ENCODE data around the gene RNASE13. TPM values are rescaled to one million over a fixed set of nuclear protein-coding genes. Genes with fewer than 3 reads are reported as not detected.
A peak's percentile ranks its signal among the peaks of the same experiment; 100 is the strongest.

The RNASE13 gene
- total RNA-seq, 1 experiment from 2014 or later: not detected

DNA sequence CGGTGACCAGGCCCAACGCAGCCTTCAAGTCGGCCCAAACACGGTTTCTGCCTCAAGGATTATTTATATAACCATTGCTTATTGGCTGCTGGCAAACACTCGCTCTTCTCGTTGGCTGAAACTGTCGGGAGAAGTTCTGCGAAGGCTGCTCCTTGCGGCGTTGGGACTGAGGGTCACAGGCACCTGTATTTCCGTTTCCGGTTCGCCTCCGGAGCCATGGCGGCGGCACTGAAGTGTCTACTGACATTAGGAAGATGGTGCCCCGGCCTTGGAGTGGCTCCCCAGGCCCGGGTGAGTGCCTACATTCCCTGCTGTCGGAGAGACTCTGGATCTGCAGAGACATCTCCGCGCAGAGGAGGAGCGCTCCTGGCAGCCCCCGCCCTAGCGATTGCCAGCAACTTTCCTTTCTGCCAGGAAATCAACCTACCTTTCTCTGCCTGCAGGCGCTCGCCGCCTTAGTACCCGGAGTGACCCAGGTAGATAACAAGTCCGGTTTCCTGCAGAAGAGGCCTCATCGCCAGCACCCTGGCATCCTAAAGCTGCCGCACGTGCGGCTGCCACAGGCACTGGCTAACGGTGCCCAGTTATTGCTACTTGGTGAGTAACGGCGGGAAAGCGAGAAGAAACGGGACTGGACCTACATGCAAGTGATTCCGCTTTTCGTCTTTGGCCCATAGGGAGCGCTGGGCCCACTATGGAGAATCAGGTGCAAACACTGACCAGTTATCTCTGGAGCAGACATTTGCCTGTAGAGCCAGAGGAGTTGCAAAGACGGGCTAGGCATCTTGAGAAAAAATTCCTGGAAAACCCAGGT lies 44.6 kb downstream of the RNASE13 start, which contains the start of gene METTL17:
Gene METTL17, plus strand, starts transcription at position 194 of the 814 bp plus-strand sequence. Its CDS starts 23 bp downstream, at position 217.
- no peak within 1 kb of the TSS for H3K27ac ChIP-seq (ENCODE audit: insufficient read length, low read depth, low read length)
- no peak within 1 kb of the TSS for H2BK20ac ChIP-seq (ENCODE audit: low read depth, low read length, poor library complexity, severe bottlenecking)
- H2BK12ac ChIP-seq (ENCODE audit: insufficient read length, low read depth, low read length): no peak within 1 kb of the TSS
- no peaks in the 10 kb centered on the region for H3K9me3 Mint-ChIP-seq
- no peaks in the 10 kb centered on the region for H3K27me3 ChIP-seq (ENCODE audit: insufficient read depth, low read length)
- H3K56ac ChIP-seq (ENCODE audit: insufficient read length, low read depth, low read length): no peak within 1 kb of the TSS
- no peak within 1 kb of the TSS for H4K91ac ChIP-seq (ENCODE audit: insufficient read length, low read depth, low read length)
- H3K23me2 ChIP-seq (ENCODE audit: insufficient read length, low read depth, low read length, poor library complexity, severe bottlenecking): no peaks in the 10 kb centered on the region
- no peak within 1 kb of the TSS for H2BK120ac ChIP-seq (ENCODE audit: low read depth, low read length, poor library complexity, severe bottlenecking)
- H3K18ac ChIP-seq (ENCODE audit: insufficient read length, low read depth, low read length): no peak within 1 kb of the TSS
- H3K9me3 ChIP-seq (ENCODE audit: control insufficient read depth, low read depth, low read length): no peaks in the 10 kb centered on the region
- TF ChIP-seq CTCF (conservative IDR thresholded peaks at IDR 0.05): peak; percentile 65
- peaks cover 23 to 37% (median 36%) of the 10 kb centered on the region in 3 experiments; a peak in 6 of 7 replicates for H3K36me3 Mint-ChIP-seq (ENCODE audit: insufficient read depth in 1 of 3, low read depth in 3 of 3)
- H3K4ac ChIP-seq (ENCODE audit: low read depth, low read length): no peak within 1 kb of the TSS
- H2AFZ ChIP-seq (ENCODE audit: low read length): no peak within 1 kb of the TSS
- H3K79me2 ChIP-seq (ENCODE audit: insufficient read depth, low read length): no peaks in the 10 kb centered on the region; the same call in 1 of the 2 replicates
- peaks cover 6% of the 10 kb centered on the region for H3K27me3 Mint-ChIP-seq (ENCODE audit: low read depth)
- H3K14ac ChIP-seq (ENCODE audit: insufficient read depth, low read length): no peak within 1 kb of the TSS
- H2BK5ac ChIP-seq (ENCODE audit: insufficient read length, low read length): no peak within 1 kb of the TSS
- peak within 1 kb of the TSS; percentile 53 for H3K9ac ChIP-seq (ENCODE audit: extremely low read depth, insufficient read length, low read length)
- no peak within 1 kb of the TSS for H2BK15ac ChIP-seq (ENCODE audit: low read depth, low read length)
- H4K8ac ChIP-seq (replicated peaks; ENCODE audit: insufficient read length, low read depth, low read length): no peak within 1 kb of the TSS
- H4K20me1 ChIP-seq (ENCODE audit: control insufficient read depth, insufficient read depth, insufficient read length): no peaks in the 10 kb centered on the region
- peaks cover 3% of the 10 kb centered on the region for H3K4me1 ChIP-seq (ENCODE audit: insufficient read depth, low read length)
- H3K79me1 ChIP-seq (ENCODE audit: insufficient read depth, low read depth, low read length, poor library complexity, severe bottlenecking): no peaks in the 10 kb centered on the region
- peak within 1 kb of the TSS; percentile 94 to 95 for H3K4me3 Mint-ChIP-seq
- peak within 1 kb of the TSS; percentile 90 to 98 (median 92); a peak in 6 of 7 replicates for H3K27ac Mint-ChIP-seq
- peak within 1 kb of the TSS; percentile 70 for H3K4me2 ChIP-seq (ENCODE audit: insufficient read depth, insufficient read length, low read length)
- H2AK5ac ChIP-seq (ENCODE audit: insufficient read length, low read length): no peak within 1 kb of the TSS
- H3T11ph ChIP-seq (ENCODE audit: low read length): no peak within 1 kb of the TSS
- peaks cover 9 to 12% of the 10 kb centered on the region in 2 experiments for H3K4me1 Mint-ChIP-seq
- H4K5ac ChIP-seq (ENCODE audit: insufficient read length, low read depth, low read length): no peak within 1 kb of the TSS
- no peak within 1 kb of the TSS for H3K23ac ChIP-seq (ENCODE audit: insufficient read length, low read depth, low read length)
- no CpG with 5 or more reads among the region's 42 CpGs for WGBS (ENCODE audit: extremely low coverage, insufficient read length, low lambda C conversion rate)
- DNase-seq: peak; percentile 96
